SU-DHL-6 (cell line): ENCODE measurements around the gene HDAC6.

Experiments used
- EZH2phosphoT487 ChIP-seq: fragments of 200-600 bp; sonication (generic), shearing (Covaris generic); conservative IDR thresholded peaks from 2 replicates; pipeline ENCODE4 v1.6.1; 2018; ENCODE audit warnings: mild to moderate bottlenecking, antibody characterized with exemption, low read length, moderate library complexity, mixed read lengths
- TF ChIP-seq, protein P1 (sequence below): fragments of 200-600 bp; sonication (generic); IDR thresholded peaks from one replicate; pipeline ENCODE4 v1.5.1; 2017; ENCODE audit warnings: antibody characterized with exemption, mild to moderate bottlenecking, low read length, moderate library complexity; ENCODE audit not compliant: insufficient read depth, poor library complexity, severe bottlenecking

DNA sequence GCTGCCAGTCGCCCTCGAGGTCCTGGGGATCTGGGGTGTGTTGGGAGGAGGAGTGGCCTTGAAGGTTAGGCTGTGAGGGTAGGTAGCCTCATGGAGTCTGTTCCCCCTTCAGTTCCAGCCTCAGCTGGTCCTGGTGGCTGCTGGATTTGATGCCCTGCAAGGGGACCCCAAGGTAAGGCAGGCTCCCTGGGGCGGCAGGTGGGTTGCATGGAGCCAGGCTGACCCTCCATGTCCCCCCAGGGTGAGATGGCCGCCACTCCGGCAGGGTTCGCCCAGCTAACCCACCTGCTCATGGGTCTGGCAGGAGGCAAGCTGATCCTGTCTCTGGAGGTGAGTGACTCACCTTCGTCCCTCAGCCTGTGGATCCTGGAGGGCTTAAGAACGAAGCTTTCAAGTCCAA, 12.9 kb downstream of the HDAC6 start:
- TF ChIP-seq, protein P1, sequence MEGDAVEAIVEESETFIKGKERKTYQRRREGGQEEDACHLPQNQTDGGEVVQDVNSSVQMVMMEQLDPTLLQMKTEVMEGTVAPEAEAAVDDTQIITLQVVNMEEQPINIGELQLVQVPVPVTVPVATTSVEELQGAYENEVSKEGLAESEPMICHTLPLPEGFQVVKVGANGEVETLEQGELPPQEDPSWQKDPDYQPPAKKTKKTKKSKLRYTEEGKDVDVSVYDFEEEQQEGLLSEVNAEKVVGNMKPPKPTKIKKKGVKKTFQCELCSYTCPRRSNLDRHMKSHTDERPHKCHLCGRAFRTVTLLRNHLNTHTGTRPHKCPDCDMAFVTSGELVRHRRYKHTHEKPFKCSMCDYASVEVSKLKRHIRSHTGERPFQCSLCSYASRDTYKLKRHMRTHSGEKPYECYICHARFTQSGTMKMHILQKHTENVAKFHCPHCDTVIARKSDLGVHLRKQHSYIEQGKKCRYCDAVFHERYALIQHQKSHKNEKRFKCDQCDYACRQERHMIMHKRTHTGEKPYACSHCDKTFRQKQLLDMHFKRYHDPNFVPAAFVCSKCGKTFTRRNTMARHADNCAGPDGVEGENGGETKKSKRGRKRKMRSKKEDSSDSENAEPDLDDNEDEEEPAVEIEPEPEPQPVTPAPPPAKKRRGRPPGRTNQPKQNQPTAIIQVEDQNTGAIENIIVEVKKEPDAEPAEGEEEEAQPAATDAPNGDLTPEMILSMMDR = no peak
- no peak for TF ChIP-seq EZH2phosphoT487
